Natural killer cell (primary cell): ENCODE data around the gene IKZF5. TPM values are rescaled to one million over a fixed set of nuclear protein-coding genes. Genes with fewer than 3 reads are reported as not detected.

ENCODE experiments used
- ATAC-seq, 3 donors: fragments of 150-1000 bp in 2 of 3; fragments of 200-7000 bp in 1 of 3; cut with Tn5 transposase; 1 replicate in 1 of 3; 2 replicates in 2 of 3; pipeline ENCODE4 v1.10.0; 2021; ENCODE audit warnings: mild to moderate bottlenecking in 2 of 3, moderate library complexity in 2 of 3
- DNase-seq, 2 donors: peaks; one replicate each; pipeline versions ENCODE4 v3.0.0 to v3.0.0-alpha.2; 2013 to 2021; ENCODE audit warnings: mixed read lengths in 1 of 2
- H3K27ac ChIP-seq: one replicate; pipeline ENCODE4 v1.5.1; 2013; ENCODE audit warnings: mild to moderate bottlenecking, low read length
- H3K27me3 ChIP-seq: one replicate; pipeline ENCODE4 v1.6.1; 2013; ENCODE audit warnings: low read length; ENCODE audit not compliant: control insufficient read depth, insufficient read depth
- H3K36me3 ChIP-seq: one replicate; pipeline ENCODE4 v1.6.1; 2013; ENCODE audit warnings: low read length; ENCODE audit not compliant: control insufficient read depth, insufficient read depth
- H3K4me1 ChIP-seq: one replicate; pipeline ENCODE4 v1.6.1; 2013; ENCODE audit warnings: low read length; ENCODE audit not compliant: control insufficient read depth, insufficient read depth
- H3K4me3 ChIP-seq: one replicate; pipeline ENCODE4 v1.5.1; 2013; ENCODE audit warnings: low read length
- H3K9me3 ChIP-seq: one replicate; pipeline ENCODE4 v1.6.1; 2013; ENCODE audit warnings: low read length; ENCODE audit not compliant: control insufficient read depth, insufficient read depth
- H3K27ac Mint-ChIP-seq, 2 donors: one replicate each; pipeline ENCODE4 v1.8.0; 2022; ENCODE audit warnings: mild to moderate bottlenecking in 2 of 2, mixed read lengths in 2 of 2, moderate library complexity in 1 of 2
- H3K27me3 Mint-ChIP-seq, 2 donors: one replicate each; pipeline ENCODE4 v1.8.0; 2022; ENCODE audit warnings: low read depth in 2 of 2, mixed read lengths in 2 of 2
- H3K36me3 Mint-ChIP-seq: one replicate; pipeline ENCODE4 v1.8.0; 2022; ENCODE audit warnings: mixed read lengths
- H3K4me1 Mint-ChIP-seq, 2 donors: one replicate each; pipeline ENCODE4 v1.8.0; 2022; ENCODE audit warnings: mixed read lengths in 2 of 2
- H3K4me3 Mint-ChIP-seq: one replicate; pipeline ENCODE4 v1.8.0; 2022; ENCODE audit warnings: mild to moderate bottlenecking, moderate library complexity, mixed read lengths
- H3K9me3 Mint-ChIP-seq, 2 donors: one replicate each; pipeline ENCODE4 v1.8.0; 2022; ENCODE audit warnings: mixed read lengths in 2 of 2
- WGBS: methylation state at CpG from one replicate; pipeline ENCODE4 v1.1.7; 2013; ENCODE audit warnings: missing lambda C conversion rate; ENCODE audit not compliant: insufficient coverage; 5-methylcytosine and 5-hydroxymethylcytosine counted together
- intact Hi-C: fragments of 100-400 bp; cut with micrococcal nuclease; formaldehyde crosslinking; loops from one replicate; pipeline ENCODE4 v1.14.2; 2022
- total RNA-seq, 4 donors: library from RNA; stranded (reverse); fragments of 120-200 nt in 1 of 4; gene quantifications; one replicate each; pipeline versions ENCODE4 v1.2.3 to v1.2.4, GENCODE V29; 2013 to 2022
- TF ChIP-seq, protein P1 (sequence below): fragments of 200-600 bp; IDR thresholded peaks from one replicate; pipeline ENCODE4 v1.8.0; 2022; ENCODE audit warnings: antibody characterized with exemption

IKZF5 gene
- total RNA-seq, 3 donors from 2014 or later (not counting 1 experiment from before 2014, with no cell fraction given), result 40.3 to 65.0 (median 51.8) TPM

DNA sequence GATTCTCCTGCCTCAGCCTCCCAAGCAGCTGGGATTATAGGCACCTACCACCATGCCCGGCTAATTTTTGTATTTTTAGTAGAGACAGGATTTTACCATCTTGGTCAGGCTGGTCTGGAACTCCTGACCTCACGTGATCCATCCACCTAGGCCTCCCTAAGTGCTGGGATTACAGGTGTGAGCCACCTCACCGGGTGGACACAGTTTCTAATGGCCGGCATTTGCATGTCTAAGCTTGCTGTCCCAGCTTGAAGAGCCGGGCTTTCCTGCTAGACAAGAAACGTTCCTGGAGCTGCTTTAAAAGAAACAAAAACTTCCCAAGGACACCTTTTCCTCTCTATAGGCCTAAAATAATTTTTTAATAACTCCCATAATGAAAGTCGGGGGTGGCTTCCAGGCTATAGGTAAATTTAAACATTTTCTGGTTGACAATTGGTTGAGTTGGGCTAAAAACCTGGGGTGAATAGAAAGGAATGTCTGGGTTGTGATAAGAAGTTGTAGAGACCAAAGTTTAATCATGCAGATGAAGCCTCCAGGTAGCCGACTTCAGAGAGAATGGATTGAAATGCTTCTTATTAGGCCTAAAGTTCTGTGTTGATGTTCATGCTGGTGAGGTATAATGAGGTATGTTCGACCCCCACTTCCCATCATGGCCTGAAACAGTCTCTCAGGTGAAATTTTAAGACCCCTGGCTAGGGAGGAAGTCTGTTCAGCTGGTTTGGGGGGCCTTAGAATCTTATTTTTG is 9.0 kb upstream of the IKZF5 start:
- WGBS, result 89% methylated on average over 9 of the region's 9 CpGs
- Histone ChIP-seq H3K27ac (no peak overlapping the region), H3K9me3 (no peaks in the 10 kb centered on the region), H3K27me3 (no peaks in the 10 kb centered on the region), H3K4me1 (no peaks in the 10 kb centered on the region), H3K4me3 (no peak overlapping the region), H3K36me3 (no peaks in the 10 kb centered on the region)
- intact Hi-C loops, result no loop called here
- DNase-seq (no peak), ATAC-seq (no peak)
- Mint-ChIP-seq H3K27me3 (no peaks in the 10 kb centered on the region), H3K9me3 (no peaks in the 10 kb centered on the region), H3K4me1 (peaks cover 0 to 8% of the 10 kb centered on the region in 2 donors), H3K27ac (no peak overlapping the region), H3K4me3 (no peak overlapping the region), H3K36me3 (no peaks in the 10 kb centered on the region)
- TF ChIP-seq, protein P1, sequence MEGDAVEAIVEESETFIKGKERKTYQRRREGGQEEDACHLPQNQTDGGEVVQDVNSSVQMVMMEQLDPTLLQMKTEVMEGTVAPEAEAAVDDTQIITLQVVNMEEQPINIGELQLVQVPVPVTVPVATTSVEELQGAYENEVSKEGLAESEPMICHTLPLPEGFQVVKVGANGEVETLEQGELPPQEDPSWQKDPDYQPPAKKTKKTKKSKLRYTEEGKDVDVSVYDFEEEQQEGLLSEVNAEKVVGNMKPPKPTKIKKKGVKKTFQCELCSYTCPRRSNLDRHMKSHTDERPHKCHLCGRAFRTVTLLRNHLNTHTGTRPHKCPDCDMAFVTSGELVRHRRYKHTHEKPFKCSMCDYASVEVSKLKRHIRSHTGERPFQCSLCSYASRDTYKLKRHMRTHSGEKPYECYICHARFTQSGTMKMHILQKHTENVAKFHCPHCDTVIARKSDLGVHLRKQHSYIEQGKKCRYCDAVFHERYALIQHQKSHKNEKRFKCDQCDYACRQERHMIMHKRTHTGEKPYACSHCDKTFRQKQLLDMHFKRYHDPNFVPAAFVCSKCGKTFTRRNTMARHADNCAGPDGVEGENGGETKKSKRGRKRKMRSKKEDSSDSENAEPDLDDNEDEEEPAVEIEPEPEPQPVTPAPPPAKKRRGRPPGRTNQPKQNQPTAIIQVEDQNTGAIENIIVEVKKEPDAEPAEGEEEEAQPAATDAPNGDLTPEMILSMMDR, result no peak

DNA sequence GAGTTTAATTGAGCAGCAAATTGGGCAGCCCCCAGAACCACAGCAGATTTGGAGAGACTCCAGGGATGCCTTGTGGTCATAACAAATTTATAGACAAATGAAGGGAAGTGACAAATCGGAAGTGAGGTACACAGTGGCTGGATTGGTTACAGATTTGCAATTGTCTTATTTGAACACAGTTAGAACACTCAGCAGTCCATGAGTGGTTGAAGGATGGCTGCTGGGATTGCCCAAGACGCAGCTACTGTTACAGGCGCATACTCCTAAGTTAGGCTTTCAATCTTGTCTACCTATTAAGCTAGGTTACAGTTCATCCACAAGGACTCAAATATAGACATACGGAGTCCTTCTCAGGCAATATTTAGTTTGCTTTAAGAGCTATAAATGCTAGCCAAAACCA is 7.6 kb upstream of the IKZF5 start:
- H3K4me1 Mint-ChIP-seq, result peaks cover 0 to 8% of the 10 kb centered on the region in 2 donors
- 95% methylated on average over 4 of the region's 4 CpGs for WGBS
- no peak overlapping the region for H3K27ac ChIP-seq

DNA sequence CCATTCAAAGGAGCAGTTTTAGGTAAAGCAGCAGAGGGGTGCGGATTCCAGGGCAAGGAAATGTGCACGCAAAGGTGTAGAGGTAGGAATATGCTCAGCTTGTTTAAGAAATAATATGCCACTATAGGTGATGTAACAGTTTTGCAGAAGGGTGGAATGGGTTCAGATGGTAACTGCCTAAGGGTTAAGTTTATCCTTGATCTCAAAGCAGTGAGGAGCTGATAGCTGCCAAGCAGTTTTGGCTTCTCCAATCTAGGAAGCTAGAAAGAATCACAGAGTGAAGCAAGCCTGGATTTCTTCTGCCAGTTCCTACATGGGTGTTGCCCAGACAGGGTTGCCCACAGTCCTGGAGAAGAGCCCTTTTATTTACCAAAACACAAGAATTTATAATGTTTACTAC is 6.2 kb upstream of the IKZF5 start:
- ATAC-seq, result no peak
- H3K27me3 Mint-ChIP-seq, result no peaks in the 10 kb centered on the region
- WGBS, result 98% methylated on average over 2 of the region's 2 CpGs
- no peaks in the 10 kb centered on the region for H3K36me3 Mint-ChIP-seq
- Histone ChIP-seq H3K9me3 (no peaks in the 10 kb centered on the region), H3K36me3 (no peaks in the 10 kb centered on the region), H3K27ac (no peak overlapping the region), H3K4me1 (no peaks in the 10 kb centered on the region), H3K27me3 (no peaks in the 10 kb centered on the region), H3K4me3 (no peak overlapping the region)
- H3K27ac Mint-ChIP-seq, result no peak overlapping the region
- no peak overlapping the region for H3K4me3 Mint-ChIP-seq
- TF ChIP-seq, protein P1, result no peak
- intact Hi-C loops, result no loop called here
- no peak for DNase-seq
- no peaks in the 10 kb centered on the region for H3K9me3 Mint-ChIP-seq
- H3K4me1 Mint-ChIP-seq, result peaks cover 12 to 18% of the 10 kb centered on the region in 2 donors

More for the DNA sequence above, 7.6 kb upstream of the IKZF5 start:
- Histone ChIP-seq H3K4me3 (no peak overlapping the region), H3K36me3 (no peaks in the 10 kb centered on the region), H3K27me3 (no peaks in the 10 kb centered on the region), H3K4me1 (no peaks in the 10 kb centered on the region), H3K9me3 (no peaks in the 10 kb centered on the region)
- TF ChIP-seq, protein P1, result no peak
- DNase-seq, result no peak
- ATAC-seq, result no peak
- H3K9me3 Mint-ChIP-seq, result no peaks in the 10 kb centered on the region
- no peak overlapping the region for H3K4me3 Mint-ChIP-seq
- H3K27me3 Mint-ChIP-seq, result no peaks in the 10 kb centered on the region
- intact Hi-C loops, result no loop called here
- H3K36me3 Mint-ChIP-seq, result no peaks in the 10 kb centered on the region
- no peak overlapping the region for H3K27ac Mint-ChIP-seq
